SK-N-SH (cell line): ENCODE measurements around the gene ACOT12. TPM values are rescaled to one million over a fixed set of nuclear protein-coding genes. Genes with fewer than 3 reads are reported as not detected.

Source experiments
- CTCF ChIA-PET: fragments of 300-600, 350-600 bp; formaldehyde crosslinking; extraction: SDS; loops from one replicate; lab custom pipeline; 2021; lab: Yijun Ruan, JAX
- POLR2A ChIA-PET: fragments of 350-600 bp; sonication (Branson Sonifier 250); formaldehyde crosslinking; extraction: SDS; loops from one replicate; lab custom pipeline; 2020; ENCODE audit warnings: antibody characterized with exemption, inconsistent platforms; lab: Yijun Ruan, JAX
- DNase-seq: peaks from one replicate; pipeline ENCODE4 v3.0.0; 2012
- H2AFZ ChIP-seq: fragments of 200-600 bp; sonication (generic); 2 replicates; pipeline ENCODE4 v1.8.1; 2016; ENCODE audit warnings: antibody characterized with exemption, mild to moderate bottlenecking, low read depth
- H3F3A ChIP-seq: fragments of 200-600 bp; sonication (generic); replicated peaks from 2 replicates; pipeline ENCODE3; 2016; ENCODE audit warnings: antibody characterized with exemption, mild to moderate bottlenecking; ENCODE audit not compliant: insufficient read depth
- H3K27ac ChIP-seq, 2 experiments: fragments of 200-500 bp in 1 of 2; fragments of 200-600 bp in 1 of 2; sonication (Bioruptor generic) in 1 of 2; sonication (generic), shearing (Covaris generic) in 1 of 2; 2 replicates each; pipeline versions ENCODE4 v1.5.1 to v1.6.1; 2014 to 2016; ENCODE audit warnings: low read depth in 2 of 2, inconsistent platforms in 1 of 2, low read length in 1 of 2, mild to moderate bottlenecking in 1 of 2, mixed read lengths in 1 of 2
- H3K27me3 ChIP-seq: fragments of 200-600 bp; sonication (generic), shearing (Covaris generic); 2 replicates; pipeline ENCODE4 v1.6.1; 2016; ENCODE audit warnings: mixed run types; ENCODE audit not compliant: insufficient read depth
- H3K36me3 ChIP-seq, 2 experiments: fragments of 200-500 bp in 1 of 2; fragments of 200-600 bp in 1 of 2; sonication (Bioruptor generic) in 1 of 2; sonication (generic) in 1 of 2; replicated peaks in 1 of 2; 2 replicates each; pipeline versions ENCODE3 to v1.5.1; 2014 to 2016; ENCODE audit warnings: low read length in 1 of 2, mild to moderate bottlenecking in 1 of 2; ENCODE audit not compliant: insufficient read depth in 2 of 2, control insufficient read depth in 1 of 2
- H3K4me1 ChIP-seq, 2 experiments: fragments of 200-500 bp in 1 of 2; fragments of 200-600 bp in 1 of 2; sonication (Bioruptor generic) in 1 of 2; sonication (generic), shearing (Covaris generic) in 1 of 2; 2 replicates each; pipeline versions ENCODE4 v1.5.1 to v1.6.1; 2014 to 2016; ENCODE audit warnings: low read depth in 1 of 2, low read length in 1 of 2, mixed run types in 1 of 2; ENCODE audit not compliant: insufficient read depth in 2 of 2, control insufficient read depth in 1 of 2
- H3K4me2 ChIP-seq: fragments of 200-600 bp; sonication (generic), shearing (Covaris generic); 2 replicates; pipeline ENCODE4 v1.6.1; 2017; ENCODE audit warnings: mixed run types
- H3K4me3 ChIP-seq, 2 experiments: fragments of 200-500 bp in 1 of 2; fragments of 200-600 bp in 1 of 2; sonication (Bioruptor generic) in 1 of 2; sonication (generic), shearing (Covaris generic) in 1 of 2; 2 replicates each; pipeline versions ENCODE4 v1.5.1 to v1.8.1; 2014 to 2016; ENCODE audit warnings: low read depth in 2 of 2, inconsistent platforms in 1 of 2, low read length in 1 of 2, mild to moderate bottlenecking in 1 of 2, mixed read lengths in 1 of 2, moderate library complexity in 1 of 2
- H3K79me2 ChIP-seq: fragments of 200-600 bp; sonication (generic); 2 replicates; pipeline ENCODE4 v1.8.1; 2017; ENCODE audit warnings: mild to moderate bottlenecking; ENCODE audit not compliant: insufficient read depth
- H3K9ac ChIP-seq: fragments of 200-600 bp; sonication (generic); 2 replicates; pipeline ENCODE4 v1.6.1; 2017; ENCODE audit warnings: mixed run types
- H3K9me2 ChIP-seq: fragments of 200-600 bp; sonication (generic); 2 replicates; pipeline ENCODE4 v1.6.1; 2017; ENCODE audit warnings: mixed run types
- H3K9me3 ChIP-seq: fragments of 200-600 bp; sonication (generic); 2 replicates; pipeline ENCODE4 v1.6.1; 2017; ENCODE audit warnings: mixed run types, mild to moderate bottlenecking, moderate library complexity
- H4K20me1 ChIP-seq: fragments of 200-600 bp; sonication (generic); 2 replicates; pipeline ENCODE4 v1.6.1; 2017; ENCODE audit warnings: mild to moderate bottlenecking, mixed run types; ENCODE audit not compliant: insufficient read depth
- CTCF ChIP-seq: fragments of 200-600 bp; sonication (generic); IDR thresholded peaks from 2 replicates; pipeline ENCODE4 v1.6.1; 2017; ENCODE audit warnings: antibody characterized with exemption, mild to moderate bottlenecking, moderate library complexity
- ELF1 ChIP-seq: IDR thresholded peaks from 2 replicates; pipeline ENCODE4 v1.4.0; 2012
- FOSL2 ChIP-seq: IDR thresholded peaks from 2 replicates; pipeline ENCODE4 v1.4.0; 2012; ENCODE audit warnings: low read depth, mild to moderate bottlenecking, moderate library complexity, borderline replicate concordance
- GABPA ChIP-seq: IDR thresholded peaks from 2 replicates; pipeline ENCODE4 v1.4.0; 2012; ENCODE audit warnings: low read depth, mild to moderate bottlenecking
- IRF3 ChIP-seq: fragments of 150-350 bp; IDR thresholded peaks from 2 replicates; pipeline ENCODE4 v1.6.1; 2016; ENCODE audit warnings: mild to moderate bottlenecking, low read depth, low read length
- JUND ChIP-seq: IDR thresholded peaks from 2 replicates; pipeline ENCODE4 v1.4.0; 2012
- MAX ChIP-seq: IDR thresholded peaks from 2 replicates; pipeline ENCODE4 v1.4.0; 2012; ENCODE audit warnings: low read depth
- MEF2A ChIP-seq: IDR thresholded peaks from 2 replicates; pipeline ENCODE4 v1.4.0; 2012; ENCODE audit warnings: low read depth, borderline replicate concordance
- NFIC ChIP-seq: IDR thresholded peaks from 2 replicates; pipeline ENCODE4 v1.4.0; 2012; ENCODE audit warnings: borderline replicate concordance
- PBX3 ChIP-seq: IDR thresholded peaks from 2 replicates; pipeline ENCODE4; 2012
- POLR2AphosphoS5 ChIP-seq: IDR thresholded peaks from 2 replicates; pipeline ENCODE4 v1.6.1; 2012; ENCODE audit warnings: low read depth, low read length
- RAD21 ChIP-seq: IDR thresholded peaks from 2 replicates; pipeline ENCODE4 v1.6.1; 2012; ENCODE audit warnings: mild to moderate bottlenecking, low read length
- SIN3A ChIP-seq: IDR thresholded peaks from 2 replicates; pipeline ENCODE4 v1.6.1; 2012; ENCODE audit warnings: low read depth, mild to moderate bottlenecking, low read length, moderate library complexity, borderline replicate concordance
- SMC3 ChIP-seq: IDR thresholded peaks from 2 replicates; pipeline ENCODE4 v1.6.1; 2012; ENCODE audit warnings: low read depth, low read length, improper control_type of control experiment
- TAF1 ChIP-seq: IDR thresholded peaks from 2 replicates; pipeline ENCODE4 v1.6.1; 2012; ENCODE audit warnings: low read depth, mild to moderate bottlenecking, low read length, moderate library complexity, borderline replicate concordance
- TCF12 ChIP-seq: IDR thresholded peaks from 2 replicates; pipeline ENCODE4 v1.4.0; 2012
- TEAD4 ChIP-seq: IDR thresholded peaks from 2 replicates; pipeline ENCODE4 v1.4.0; 2012; ENCODE audit warnings: mild to moderate bottlenecking, borderline replicate concordance; ENCODE audit not compliant: insufficient read depth
- USF2 ChIP-seq: fragments of 150-350 bp; IDR thresholded peaks from 2 replicates; pipeline ENCODE4 v1.6.1; 2017; ENCODE audit warnings: antibody characterized with exemption, low read length, low read depth, borderline replicate concordance
- ZBTB33 ChIP-seq: IDR thresholded peaks from 2 replicates; pipeline ENCODE4 v1.4.0; 2012; ENCODE audit warnings: low read depth, borderline replicate concordance
- WGBS: methylation state at CpG from one replicate; pipeline ENCODE4 v1.1.6; 2017; ENCODE audit warnings: low lambda C conversion rate; 5-methylcytosine and 5-hydroxymethylcytosine counted together
- polyA plus RNA-seq, 3 experiments: library from polyadenylated mRNA; depleted of rRNA; stranded (reverse); fragments of >200 nt; gene quantifications; 2 replicates each; pipeline ENCODE4 v1.2.3, GENCODE V29; 2012

ACOT12 gene
- polyA plus RNA-seq, 1 of the 3 experiments (the other 2 are of a cell fraction): 0.07 TPM

GRCh38 chr5:81429985-81430384 is 36.1 kb upstream of the ACOT12 start:
- no peak overlapping the region for H3K4me3 ChIP-seq
- DNase-seq: no peak
- CTCF ChIA-PET: interaction anchor here (0.7 to 1.4 kb wide), 4 partner anchors 10 to 795 kb away, joined by 3 to 5 read pairs (median 3); no protein-coding TSS in a partner anchor
- H3K27me3 ChIP-seq: no peaks in the 10 kb centered on the region
- peaks cover 15% of the 10 kb centered on the region for H3F3A ChIP-seq
- H3K4me1 ChIP-seq: peaks cover 2 to 17% of the 10 kb centered on the region in 2 experiments
- POLR2A ChIA-PET: no interaction called here
- no peaks in the 10 kb centered on the region for H3K9me3 ChIP-seq
- no peaks in the 10 kb centered on the region for H3K36me3 ChIP-seq
- H3K27ac ChIP-seq: peak overlapping the region in 1 of 2 experiments; percentile 57; a peak in 1 of 4 replicates
- H2AFZ ChIP-seq: no peak overlapping the region
- no peak for TF ChIP-seq TAF1
- no peak for TF ChIP-seq TEAD4
- no peak for TF ChIP-seq NFIC
- no peak for TF ChIP-seq PBX3
- TF ChIP-seq IRF3: no peak
- no peak overlapping the region for H3K9ac ChIP-seq
- H4K20me1 ChIP-seq: no peaks in the 10 kb centered on the region
- no peak overlapping the region for H3K4me2 ChIP-seq
- H3K9me2 ChIP-seq: no peaks in the 10 kb centered on the region
- H3K79me2 ChIP-seq: no peaks in the 10 kb centered on the region

GRCh38 chr5:81429363-81429762 is 35.4 kb upstream of the ACOT12 start:
- no peaks in the 10 kb centered on the region for H4K20me1 ChIP-seq
- POLR2A ChIA-PET: no interaction called here
- no peak overlapping the region for H3K9ac ChIP-seq
- no peak for TF ChIP-seq ZBTB33
- TF ChIP-seq FOSL2: no peak
- no peak for TF ChIP-seq GABPA
- no peak for TF ChIP-seq PBX3
- TF ChIP-seq RAD21: no peak
- no peak for TF ChIP-seq MAX
- no peak for TF ChIP-seq ELF1
- TF ChIP-seq USF2: no peak
- no peak for TF ChIP-seq CTCF
- TF ChIP-seq SIN3A: no peak
- TF ChIP-seq JUND: no peak
- TF ChIP-seq POLR2AphosphoS5: no peak
- TF ChIP-seq NFIC: no peak
- no peak for TF ChIP-seq SMC3
- no peak for TF ChIP-seq MEF2A
- no peak for TF ChIP-seq TCF12
- no peaks in the 10 kb centered on the region for H3K9me2 ChIP-seq
- H3K4me2 ChIP-seq: 0 out of 2 replicates have a peak overlapping the region, but pooled peaks have one; percentile 32
- WGBS: 93% methylated on average over 3 of the region's 3 CpGs
- no peaks in the 10 kb centered on the region for H3K79me2 ChIP-seq
- no peaks in the 10 kb centered on the region for H3K27me3 ChIP-seq
- H3K9me3 ChIP-seq: no peaks in the 10 kb centered on the region
- peak overlapping the region in 1 of 2 experiments; percentile 57; a peak in 2 of 4 replicates for H3K27ac ChIP-seq
- no peak overlapping the region for H3K4me3 ChIP-seq
- H3F3A ChIP-seq: peaks cover 15% of the 10 kb centered on the region
- H3K36me3 ChIP-seq: no peaks in the 10 kb centered on the region
- H2AFZ ChIP-seq: no peak overlapping the region
- CTCF ChIA-PET: interaction anchor here (0.6 to 1.4 kb wide), 3 partner anchors 9 to 172 kb away, joined by 3 read pairs; no protein-coding TSS in a partner anchor
- DNase-seq: no peak
- H3K4me1 ChIP-seq: peaks cover 2 to 17% of the 10 kb centered on the region in 2 experiments
